Naive B cell (primary cell): ENCODE data around the gene GIMD1. TPM values are rescaled to one million over a fixed set of nuclear protein-coding genes. Genes with fewer than 3 reads are reported as not detected.

Source experiments
- ATAC-seq, 2 donors: fragments of 150-1000 bp; cut with Tn5 transposase; 2 replicates each; pipeline ENCODE4 v1.10.0; 2021; ENCODE audit warnings: low read depth in 2 of 2, mild to moderate bottlenecking in 2 of 2, moderate library complexity in 2 of 2
- DNase-seq: peaks from one replicate; pipeline ENCODE4 v3.0.0; 2022
- H3K27ac Mint-ChIP-seq, 6 donors: one replicate each; pipeline ENCODE4 v1.8.0; 2020 to 2022; ENCODE audit warnings: mild to moderate bottlenecking in 6 of 6, mixed read lengths in 6 of 6, moderate library complexity in 5 of 6, inconsistent platforms in 2 of 6
- H3K27me3 Mint-ChIP-seq, 3 donors: one replicate each; pipeline ENCODE4 v1.8.0; 2021 to 2022; ENCODE audit warnings: mixed read lengths in 3 of 3, mild to moderate bottlenecking in 1 of 3
- H3K36me3 Mint-ChIP-seq, 2 donors: one replicate each; pipeline ENCODE4 v1.8.0; 2020 to 2022; ENCODE audit warnings: mixed read lengths in 2 of 2, inconsistent platforms in 1 of 2, mild to moderate bottlenecking in 1 of 2
- H3K4me1 Mint-ChIP-seq, 3 donors: one replicate each; pipeline ENCODE4 v1.8.0; 2020 to 2022; ENCODE audit warnings: mixed read lengths in 3 of 3, inconsistent platforms in 1 of 3, mild to moderate bottlenecking in 1 of 3, moderate library complexity in 1 of 3
- H3K4me3 Mint-ChIP-seq, 8 donors: one replicate each; pipeline ENCODE4 v1.8.0; 2020 to 2022; ENCODE audit warnings: mild to moderate bottlenecking in 8 of 8, mixed read lengths in 8 of 8, moderate library complexity in 8 of 8, inconsistent platforms in 2 of 8
- H3K9me3 Mint-ChIP-seq, 7 donors: one replicate each; pipeline ENCODE4 v1.8.0; 2020 to 2022; ENCODE audit warnings: mixed read lengths in 7 of 7, mild to moderate bottlenecking in 5 of 7, inconsistent platforms in 2 of 7, moderate library complexity in 1 of 7
- polyA plus RNA-seq, 6 donors: library from polyadenylated mRNA; unstranded; fragments of 300-500 nt; fragmentation: Illumina TruSeq; gene quantifications; one replicate each; pipeline ENCODE4 v1.2.3, GENCODE V29; 2021; ENCODE audit warnings: low read depth in 6 of 6

The GIMD1 gene
- polyA plus RNA-seq, 6 donors from 2014 or later = not detected

DNA sequence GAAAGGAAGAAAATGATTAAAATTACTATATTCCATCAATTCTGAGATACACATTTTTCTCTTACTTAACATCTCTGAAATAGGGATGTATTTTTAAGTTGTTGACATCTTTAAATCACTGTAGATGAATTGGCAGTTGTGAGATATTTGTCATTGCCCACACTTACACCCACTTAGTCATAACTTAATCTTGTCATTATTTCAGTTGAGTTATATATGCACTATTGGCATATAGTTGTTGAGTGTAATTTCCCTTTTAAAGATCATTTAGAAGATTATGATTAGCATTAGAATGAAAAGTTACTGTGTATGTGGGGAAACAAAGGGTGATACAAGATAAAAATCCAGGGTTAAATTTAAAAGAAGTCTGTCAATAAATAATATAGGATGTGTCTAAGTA, 50.1 kb downstream of the GIMD1 start:
- DNase-seq = no peak
- H3K4me1 Mint-ChIP-seq = peaks cover 21 to 25% (median 21%) of the 10 kb centered on the region in 3 donors
- H3K27ac Mint-ChIP-seq = peak overlapping the region in 2 of 6 donors; percentile 30 to 81
- no peak for ATAC-seq
- H3K27me3 Mint-ChIP-seq = no peaks in the 10 kb centered on the region
- peaks cover 0 to 2% (median 0%) of the 10 kb centered on the region in 7 donors for H3K9me3 Mint-ChIP-seq
- peaks cover 0 to 11% of the 10 kb centered on the region in 2 donors for H3K36me3 Mint-ChIP-seq
- H3K4me3 Mint-ChIP-seq = no peak overlapping the region

DNA sequence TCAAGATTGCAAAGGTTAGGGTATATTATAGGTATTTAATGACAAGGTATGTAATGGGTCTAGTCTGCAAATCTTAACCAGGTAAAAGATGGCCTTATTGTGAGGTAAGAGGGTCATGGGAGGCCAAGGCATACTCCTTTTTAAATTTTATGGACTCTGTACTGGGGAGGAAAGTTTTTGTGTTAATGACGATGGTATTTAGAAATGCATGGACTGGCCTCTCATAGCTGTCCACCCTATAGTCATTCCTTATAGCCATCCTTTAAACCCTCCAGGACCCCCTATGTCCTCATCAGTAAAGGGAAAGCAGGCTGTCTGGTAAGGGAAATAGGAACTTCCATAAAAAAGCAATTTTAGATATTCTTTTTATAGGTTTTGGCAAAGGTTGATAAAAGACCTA, 50.8 kb downstream of the GIMD1 start:
- Mint-ChIP-seq H3K4me3 (no peak overlapping the region), H3K27ac (no peak overlapping the region), H3K27me3 (no peaks in the 10 kb centered on the region), H3K4me1 (peaks cover 22 to 32% (median 25%) of the 10 kb centered on the region in 3 donors), H3K9me3 (peaks cover 0 to 2% (median 0%) of the 10 kb centered on the region in 7 donors), H3K36me3 (peaks cover 0 to 11% of the 10 kb centered on the region in 2 donors)
- no peak for ATAC-seq
- no peak for DNase-seq

DNA sequence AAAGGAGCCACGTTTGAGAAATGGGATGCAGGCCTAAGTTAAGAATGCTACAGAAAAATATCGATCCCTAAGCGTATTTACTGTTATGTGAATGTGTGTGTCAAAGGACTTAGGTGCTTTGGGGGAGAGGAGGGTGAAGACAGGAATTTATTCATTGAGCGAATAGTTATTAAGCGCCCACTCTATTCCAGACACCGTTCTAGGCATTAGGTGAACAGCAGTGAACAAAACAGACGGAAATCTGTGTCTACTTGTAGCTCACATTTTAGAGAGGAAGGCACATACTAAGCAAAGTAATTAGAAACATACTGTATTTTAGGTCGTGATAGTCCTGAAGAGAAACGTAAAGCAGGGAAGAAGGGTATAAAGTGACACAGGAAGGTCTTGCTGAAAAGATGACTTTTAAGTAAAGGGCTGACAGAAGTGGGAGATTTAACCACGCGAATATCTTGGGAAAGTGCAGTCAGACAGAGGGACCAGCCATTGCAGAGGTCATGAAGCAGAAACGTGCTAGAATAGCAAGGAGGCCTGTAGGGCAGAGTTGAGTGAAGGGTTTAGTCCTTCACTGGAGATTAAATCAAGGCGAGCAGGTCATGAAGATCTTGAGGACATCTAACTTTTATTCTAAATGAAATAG, 51.7 kb downstream of the GIMD1 start:
- ATAC-seq (no peak), DNase-seq (peak; percentile 9)
- Mint-ChIP-seq H3K4me1 (peaks cover 24 to 28% (median 25%) of the 10 kb centered on the region in 3 donors), H3K36me3 (peaks cover 0 to 11% of the 10 kb centered on the region in 2 donors), H3K27ac (no peak overlapping the region), H3K4me3 (no peak overlapping the region), H3K9me3 (peaks cover 0 to 2% (median 0%) of the 10 kb centered on the region in 7 donors), H3K27me3 (no peaks in the 10 kb centered on the region)

DNA sequence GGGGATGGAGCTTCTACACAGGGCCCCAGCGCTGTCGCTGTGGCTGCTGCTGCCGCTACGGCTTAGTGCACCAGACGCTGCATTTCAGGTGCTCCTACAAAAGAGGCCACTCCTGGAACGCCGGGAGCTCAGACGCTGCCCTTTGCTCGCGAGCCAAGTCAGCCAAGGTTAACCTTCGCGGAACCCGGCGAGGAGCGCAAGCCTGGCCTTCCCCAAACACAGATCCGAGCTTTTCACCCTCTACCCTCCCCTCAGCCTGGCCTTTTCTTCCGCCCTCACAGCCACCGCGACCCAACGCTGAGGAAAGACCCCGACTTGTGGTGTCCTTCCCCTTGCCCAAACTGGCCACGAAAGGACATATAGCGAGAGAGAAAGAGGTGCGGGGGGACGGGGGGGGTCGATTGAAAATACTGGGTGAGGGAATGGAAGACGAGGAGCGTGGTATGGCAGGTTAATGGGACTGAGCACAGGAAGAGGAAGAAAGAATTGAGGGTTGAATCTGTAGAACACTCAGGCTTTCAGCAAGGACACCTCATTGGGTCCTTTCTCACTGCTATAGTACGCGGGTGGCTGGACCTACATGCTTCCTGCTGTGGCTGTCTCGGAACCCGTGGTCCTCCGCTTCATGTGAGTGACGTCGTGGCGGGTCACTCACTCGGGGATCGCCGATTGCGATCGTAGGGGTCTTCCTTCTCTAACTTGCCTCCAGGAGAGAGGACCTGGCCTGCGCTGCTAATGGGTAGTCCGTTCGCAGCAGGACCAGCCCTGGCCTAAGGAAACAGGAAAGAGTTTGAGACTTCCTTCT, 52.4 kb downstream of the GIMD1 start, which contains the start of the genes AIMP1 and TBCK:
AIMP1 (plus strand) TSS at position 583 of the 805 bp plus-strand sequence. CDS start 8,460 bp downstream, outside the sequence.
TBCK (minus strand) TSS at position 242 of the 805 bp plus-strand sequence. CDS start 7,249 bp downstream, outside the sequence.
- Mint-ChIP-seq H3K4me1 (peaks cover 22 to 27% (median 25%) of the 10 kb centered on the region in 3 donors), H3K36me3 (peaks cover 0 to 11% of the 10 kb centered on the region in 2 donors), H3K27ac (peak within 1 kb of the TSS in 1 of 6 donors; percentile 82), H3K9me3 (peaks cover 0 to 2% (median 0%) of the 10 kb centered on the region in 7 donors), H3K4me3 (peak within 1 kb of the TSS in 2 of 8 donors; percentile 60 to 84), H3K27me3 (no peaks in the 10 kb centered on the region)
- ATAC-seq = peak; percentile 84 to 85
- peak; percentile 90 for DNase-seq

DNA sequence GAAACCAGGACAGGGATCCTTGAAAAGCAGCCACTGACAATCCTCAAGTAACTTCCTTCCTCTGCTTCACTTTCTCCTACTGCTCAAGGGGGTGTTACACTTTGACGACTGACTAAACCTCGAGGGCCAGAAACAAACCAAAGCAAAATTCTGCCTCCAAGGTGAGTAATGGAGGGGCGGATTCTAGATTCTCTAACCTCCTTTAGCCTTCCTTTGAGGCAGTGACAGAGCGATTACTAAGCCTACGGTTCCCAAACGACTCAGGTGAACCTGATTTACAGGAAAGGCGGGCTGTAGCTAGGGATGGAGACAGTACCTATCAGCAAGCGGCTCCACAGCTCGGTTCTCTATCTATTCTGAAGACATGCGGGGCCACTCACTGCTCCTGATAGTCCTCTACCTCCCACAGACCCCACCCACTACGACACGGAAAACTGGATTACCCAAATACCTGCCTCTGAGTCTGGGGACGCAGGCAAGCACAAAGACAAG, 53.1 kb downstream of the GIMD1 start:
- Mint-ChIP-seq H3K4me1 (peaks cover 22 to 25% (median 25%) of the 10 kb centered on the region in 3 donors), H3K9me3 (no peaks in the 10 kb centered on the region), H3K4me3 (no peak overlapping the region), H3K36me3 (peaks cover 0 to 6% of the 10 kb centered on the region in 2 donors), H3K27me3 (no peaks in the 10 kb centered on the region), H3K27ac (no peak overlapping the region)
- ATAC-seq (peak; percentile 11 to 20), DNase-seq (no peak)

DNA sequence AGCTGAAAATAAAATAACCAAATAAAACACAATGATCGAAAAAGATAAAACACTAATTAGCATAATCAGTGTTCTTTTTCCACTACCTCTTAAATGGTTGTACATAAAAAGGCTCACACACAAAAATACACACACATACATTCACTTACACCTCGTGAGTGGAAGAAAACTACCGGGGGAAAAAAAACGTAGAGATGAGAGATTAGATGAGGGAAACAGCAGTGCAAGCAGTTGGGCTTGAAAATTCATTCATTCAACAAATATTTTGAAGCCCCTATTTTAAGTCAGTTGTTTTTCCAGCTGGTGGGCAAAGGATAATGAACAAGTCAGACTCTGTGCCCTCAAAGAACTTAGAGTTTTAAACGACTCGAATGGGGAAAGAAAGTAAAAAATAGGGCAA, 53.6 kb downstream of the GIMD1 start:
- peak overlapping the region in 1 of 6 donors; percentile 82 for H3K27ac Mint-ChIP-seq
- DNase-seq = no peak

DNA sequence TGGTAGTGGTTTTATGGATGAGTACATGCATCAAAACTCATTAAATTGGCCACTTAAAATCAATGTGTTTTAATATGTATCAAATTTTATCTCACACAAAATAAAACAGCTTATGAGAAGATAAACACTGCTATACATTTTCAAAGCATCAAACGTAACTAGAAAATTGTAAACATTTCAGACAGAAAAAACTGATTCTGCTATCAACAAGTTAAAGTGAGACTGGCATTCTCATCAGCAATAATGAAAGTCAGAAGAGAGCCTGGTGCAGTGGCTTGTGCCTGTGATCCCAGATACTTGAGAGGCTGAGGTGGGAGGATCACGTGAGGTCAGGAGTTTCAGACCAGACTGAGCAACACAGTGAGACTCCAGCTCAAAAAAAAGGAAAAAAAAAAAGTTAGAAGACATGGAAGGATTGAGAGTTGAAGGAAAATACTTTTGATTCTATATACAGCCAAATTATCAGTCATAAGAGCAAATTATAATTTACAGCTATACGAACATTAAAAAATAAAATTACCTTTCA, 55.5 kb downstream of the GIMD1 start:
- Mint-ChIP-seq H3K4me3 (peak overlapping the region in 2 of 8 donors; percentile 26 to 28), H3K36me3 (peaks cover 4 to 6% of the 10 kb centered on the region in 2 donors), H3K27ac (peak overlapping the region in 4 of 6 donors; percentile 39 to 91 (median 80)), H3K27me3 (no peaks in the 10 kb centered on the region), H3K9me3 (no peaks in the 10 kb centered on the region), H3K4me1 (peaks cover 14 to 19% (median 17%) of the 10 kb centered on the region in 3 donors)
- ATAC-seq (no peak), DNase-seq (no peak)

More for the DNA sequence above, 53.6 kb downstream of the GIMD1 start:
- H3K27me3 Mint-ChIP-seq = no peaks in the 10 kb centered on the region
- no peak for ATAC-seq
- H3K4me3 Mint-ChIP-seq = peak overlapping the region in 2 of 8 donors; percentile 60 to 84
- peaks cover 0 to under 1% of the 10 kb centered on the region in 2 donors for H3K36me3 Mint-ChIP-seq
- no peaks in the 10 kb centered on the region for H3K9me3 Mint-ChIP-seq
- H3K4me1 Mint-ChIP-seq = peaks cover 22 to 30% (median 22%) of the 10 kb centered on the region in 3 donors

DNA sequence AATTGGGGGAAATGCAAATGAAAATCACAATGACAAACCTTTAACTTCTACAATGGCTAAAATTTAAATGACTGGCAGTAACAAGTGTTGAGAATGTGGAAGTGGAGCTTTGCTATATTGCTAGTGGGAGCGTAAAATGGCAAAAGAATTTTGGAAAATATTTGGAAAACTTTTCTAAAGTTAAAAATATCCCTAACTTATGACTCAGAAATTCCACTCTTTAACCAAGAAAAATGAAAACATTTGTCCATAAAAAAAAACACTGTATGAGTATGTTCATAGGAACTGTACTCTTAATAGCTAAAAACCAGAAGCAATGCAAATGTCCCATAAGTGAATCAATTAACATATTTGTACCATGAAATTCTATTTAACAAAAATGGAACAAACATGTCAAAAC, 56.2 kb downstream of the GIMD1 start:
- DNase-seq (no peak), ATAC-seq (no peak)
- peaks cover 14 to 19% (median 17%) of the 10 kb centered on the region in 3 donors for H3K4me1 Mint-ChIP-seq
- H3K9me3 Mint-ChIP-seq = no peaks in the 10 kb centered on the region
- H3K36me3 Mint-ChIP-seq = peaks cover 4 to 7% of the 10 kb centered on the region in 2 donors
- H3K4me3 Mint-ChIP-seq = peak overlapping the region in 3 of 8 donors; percentile 11 to 56 (median 13)
- peak overlapping the region in 4 of 6 donors; percentile 47 to 91 (median 72) for H3K27ac Mint-ChIP-seq
- no peaks in the 10 kb centered on the region for H3K27me3 Mint-ChIP-seq

Other genes with a start within 250 kb of the GIMD1 start
- 10 to 100 TPM; 11.3 to 34.9 (median 22.2) TPM for gene TBCK, start 52.6 kb downstream of the GIMD1 start, polyA plus RNA-seq
- 10 to 100 TPM; 72.7 to 91.3 (median 79.5) TPM for gene AIMP1, start 52.2 kb downstream of the GIMD1 start, polyA plus RNA-seq